HCT116 (cell line): Measurements from ENCODE around the gene DYNLRB1. TPM values are rescaled to one million over a fixed set of nuclear protein-coding genes. Genes with fewer than 3 reads are reported as not detected.

ENCODE experiments used
- ATAC-seq: fragments of 200-7000 bp; cut with Tn5 transposase; 2 replicates; pipeline ENCODE4 v1.9.1; 2020; ENCODE audit warnings: mild to moderate bottlenecking, moderate library complexity
- BruUV-seq: library from RNA; stranded (reverse); fragments of 400-500 nt; replicated peaks from 2 replicates; lab custom pipeline; 2021; lab: Mats Ljungman, UMichigan
- CTCF ChIA-PET: fragments of 300-600 bp; sonication (Branson Sonifier 250); formaldehyde crosslinking; loops from one replicate; lab custom pipeline; 2021; ENCODE audit warnings: antibody characterized with exemption; lab: Charles Lee
- POLR2A ChIA-PET: fragments of 300-600, 350-600 bp; sonication (Branson Sonifier 250); formaldehyde crosslinking; loops from one replicate; lab custom pipeline; 2021; ENCODE audit warnings: antibody characterized with exemption; lab: Charles Lee
- RAD21 ChIA-PET, 2 experiments: fragments of 300-600 bp; sonication (Branson Sonifier 250); formaldehyde crosslinking; loops; one replicate each; lab custom pipeline; 2023; ENCODE audit warnings: low total read pairs in 2 of 2; ENCODE audit not compliant: uncharacterized antibody in 2 of 2, unreplicated experiment in 2 of 2, low non-redundant PET in 1 of 2; lab: Charles Lee
- DNase-seq: peaks from one replicate; pipeline ENCODE4 v3.0.0-alpha.2; 2010; ENCODE audit warnings: low read depth, low spot score
- H2AFZ ChIP-seq: fragments of 200-600 bp; shearing (Covaris generic), sonication (generic); 2 replicates; pipeline ENCODE4 v1.6.1; 2017; ENCODE audit warnings: low read depth, mixed run types, mixed read lengths, antibody characterized with exemption, low read length; ENCODE audit not compliant: poor library complexity, severe bottlenecking
- H3K27ac ChIP-seq: 2 replicates; pipeline ENCODE4 v1.5.1; 2012; ENCODE audit warnings: low read depth, low read length
- H3K27me3 ChIP-seq: fragments of 200-600 bp; sonication (generic); 2 replicates; pipeline ENCODE4 v1.6.1; 2016; ENCODE audit warnings: mixed run types, low read length, mixed read lengths; ENCODE audit not compliant: insufficient read depth
- H3K36me3 ChIP-seq, 2 experiments: fragments of 200-500 bp in 1 of 2; fragments of 200-600 bp in 1 of 2; sonication (Bioruptor generic) in 1 of 2; sonication (generic) in 1 of 2; 2 replicates each; pipeline versions ENCODE4 v1.5.1 to v1.6.1; 2014 to 2016; ENCODE audit warnings: low read length in 2 of 2, inconsistent platforms in 1 of 2, mixed read lengths in 1 of 2, mixed run types in 1 of 2; ENCODE audit not compliant: insufficient read depth in 2 of 2, control insufficient read depth in 1 of 2
- H3K4me1 ChIP-seq, 2 experiments: fragments of 200-600 bp in 1 of 2; sonication (generic) in 1 of 2; 2 replicates each; pipeline versions ENCODE4 v1.5.1 to v1.6.1; 2012 to 2017; ENCODE audit warnings: low read length in 2 of 2, inconsistent platforms in 1 of 2, mild to moderate bottlenecking in 1 of 2, mixed read lengths in 1 of 2, mixed run types in 1 of 2, moderate library complexity in 1 of 2; ENCODE audit not compliant: insufficient read depth in 2 of 2, control insufficient read depth in 1 of 2
- H3K4me2 ChIP-seq: fragments of 200-600 bp; sonication (generic); 2 replicates; pipeline ENCODE4 v1.6.1; 2017; ENCODE audit warnings: mixed run types, low read length, mixed read lengths
- H3K4me3 ChIP-seq, 2 experiments: fragments of 200-600 bp in 1 of 2; sonication (generic) in 1 of 2; replicated peaks in 1 of 2; 2 replicates each; pipeline ENCODE4 v1.5.1; 2011 to 2016; ENCODE audit warnings: low read length in 2 of 2, control low read depth in 1 of 2, low read depth in 1 of 2, mild to moderate bottlenecking in 1 of 2, mixed read lengths in 1 of 2, mixed run types in 1 of 2
- H3K79me2 ChIP-seq: fragments of 200-600 bp; sonication (generic); 2 replicates; pipeline ENCODE4 v1.6.1; 2017; ENCODE audit warnings: mild to moderate bottlenecking, mixed run types, low read length, moderate library complexity, mixed read lengths; ENCODE audit not compliant: insufficient read depth
- H3K9ac ChIP-seq: fragments of 200-600 bp; sonication (generic); 2 replicates; pipeline ENCODE4 v1.6.1; 2016; ENCODE audit warnings: low read length, mixed read lengths
- H3K9me2 ChIP-seq: fragments of 200-600 bp; sonication (generic), shearing (Covaris generic); 2 replicates; pipeline ENCODE4 v1.6.1; 2017; ENCODE audit warnings: mixed run types, mild to moderate bottlenecking, moderate library complexity; ENCODE audit not compliant: insufficient read depth
- H3K9me3 ChIP-seq, 2 experiments: fragments of 200-500 bp in 1 of 2; fragments of 200-600 bp in 1 of 2; sonication (Bioruptor generic) in 1 of 2; sonication (generic) in 1 of 2; 2 replicates each; pipeline ENCODE4 v1.6.1; 2014 to 2017; ENCODE audit warnings: low read length in 2 of 2, mixed read lengths in 2 of 2, inconsistent platforms in 1 of 2, low read depth in 1 of 2, mild to moderate bottlenecking in 1 of 2, mixed run types in 1 of 2, moderate library complexity in 1 of 2; ENCODE audit not compliant: control insufficient read depth in 1 of 2, insufficient read depth in 1 of 2
- H4K20me1 ChIP-seq: fragments of 200-600 bp; sonication (generic), shearing (Covaris generic); 2 replicates; pipeline ENCODE4 v1.6.1; 2017; ENCODE audit warnings: mixed run types, mild to moderate bottlenecking, moderate library complexity; ENCODE audit not compliant: insufficient read depth
- ATF3 ChIP-seq: IDR thresholded peaks from 2 replicates; pipeline ENCODE4 v1.6.1; 2012
- EGR1 ChIP-seq: IDR thresholded peaks from 2 replicates; pipeline ENCODE4 v1.6.1; 2012; ENCODE audit warnings: low read depth
- EZH2 ChIP-seq: fragments of 200-600 bp; sonication (generic); IDR thresholded peaks from 2 replicates; pipeline ENCODE4 v1.6.1; 2017; ENCODE audit warnings: antibody characterized with exemption, mixed run types
- EZH2phosphoT487 ChIP-seq: fragments of 200-600 bp; IDR thresholded peaks from 2 replicates; pipeline ENCODE4 v1.6.1; 2018; ENCODE audit warnings: antibody characterized with exemption, borderline replicate concordance
- FOSL1 ChIP-seq: IDR thresholded peaks from 2 replicates; pipeline ENCODE4 v1.6.1; 2012; ENCODE audit warnings: low read depth
- JUND ChIP-seq: IDR thresholded peaks from 2 replicates; pipeline ENCODE4 v1.6.1; 2012
- MAX ChIP-seq: IDR thresholded peaks from 2 replicates; pipeline ENCODE4 v1.6.1; 2012
- POLR2A ChIP-seq: IDR thresholded peaks from 2 replicates; pipeline ENCODE4 v1.7.0; 2011; ENCODE audit warnings: borderline replicate concordance; ENCODE audit not compliant: insufficient read depth, insufficient read length; ENCODE audit errors: extremely low read depth
- POLR2AphosphoS5 ChIP-seq: IDR thresholded peaks from 2 replicates; pipeline ENCODE4 v1.6.1; 2011; ENCODE audit warnings: mild to moderate bottlenecking, low read depth, low read length, moderate library complexity
- RAD21 ChIP-seq: IDR thresholded peaks from 2 replicates; pipeline ENCODE4 v1.6.1; 2012; ENCODE audit warnings: low read depth, mild to moderate bottlenecking
- REST ChIP-seq: IDR thresholded peaks from 2 replicates; pipeline ENCODE4 v1.6.1; 2012; ENCODE audit warnings: low read depth
- SIN3A ChIP-seq: IDR thresholded peaks from 2 replicates; pipeline ENCODE4 v1.6.1; 2012; ENCODE audit warnings: low read depth
- SP1 ChIP-seq: IDR thresholded peaks from 2 replicates; pipeline ENCODE4 v1.6.1; 2012; ENCODE audit warnings: low read depth
- SRF ChIP-seq: IDR thresholded peaks from 2 replicates; pipeline ENCODE4 v1.6.1; 2012; ENCODE audit warnings: low read depth
- TCF7L2 ChIP-seq: IDR thresholded peaks from 2 replicates; pipeline ENCODE4 v1.7.0; 2011; ENCODE audit warnings: borderline replicate concordance, inconsistent platforms; ENCODE audit not compliant: insufficient read depth, insufficient read length; ENCODE audit errors: extremely low read depth
- YY1 ChIP-seq: IDR thresholded peaks from 2 replicates; pipeline ENCODE4 v1.6.1; 2011; ENCODE audit warnings: low read length, low read depth, moderate library complexity, mild to moderate bottlenecking; ENCODE audit not compliant: insufficient replicate concordance; ENCODE audit errors: extremely low read depth
- ZBTB33 ChIP-seq: IDR thresholded peaks from 2 replicates; pipeline ENCODE4 v1.6.1; 2011; ENCODE audit warnings: mild to moderate bottlenecking, low read length, moderate library complexity; ENCODE audit not compliant: insufficient replicate concordance; ENCODE audit errors: extremely low read depth
- ZFX ChIP-seq: fragments of 450-650 bp; IDR thresholded peaks from 2 replicates; pipeline ENCODE4 v1.6.1; 2017
- ZNF274 ChIP-seq: fragments of 200-500 bp; sonication (Bioruptor generic); IDR thresholded peaks from 2 replicates; pipeline ENCODE4 v1.6.1; 2014; ENCODE audit warnings: mild to moderate bottlenecking, low read depth, low read length, inconsistent platforms
- intact Hi-C: fragments of 100-400 bp; cut with micrococcal nuclease; formaldehyde crosslinking; loops from 2 replicates; pipeline ENCODE4 v1.10.0; 2022
- total RNA-seq: library from RNA; stranded (reverse); gene quantifications from one replicate; pipeline ENCODE4 v1.2.1, GENCODE V29; 2021; ENCODE audit not compliant: unreplicated experiment

DYNLRB1 gene
- total RNA-seq, 1 experiment from 2014 or later = 106 TPM

- no peak for TF ChIP-seq EGR1
Observed at GRCh38 chr20:34495307-34495706, 20.9 kb upstream of the DYNLRB1 start (continued).

GRCh38 chr20:34495916-34496315 lies 20.3 kb upstream of the DYNLRB1 start:
- ChIA-PET POLR2A (no interaction called here), CTCF (no interaction called here)

More at GRCh38 chr20:34495916-34496315, 20.3 kb upstream of the DYNLRB1 start:
- Histone ChIP-seq H3K4me1 (peaks cover 0 to 7% of the 10 kb centered on the region in 2 experiments; a peak in 2 of 4 replicates), H3K9me3 (no peaks in the 10 kb centered on the region), H3K36me3 (peaks cover 9 to 35% of the 10 kb centered on the region in 2 experiments; a peak in 3 of 4 replicates), H3K27me3 (no peaks in the 10 kb centered on the region), H3K9ac (no peak overlapping the region), H3K4me2 (no peak overlapping the region), H4K20me1 (peaks cover 2% of the 10 kb centered on the region; the same call in 1 of the 2 replicates), H3K9me2 (no peaks in the 10 kb centered on the region), H3K79me2 (peaks cover 39% of the 10 kb centered on the region), H3K4me3 (no peak overlapping the region), H2AFZ (no peak overlapping the region), H3K27ac (no peak overlapping the region)
- no TSS peak for BruUV-seq
- intact Hi-C loops = no loop called here
- DNase-seq (no peak), ATAC-seq (no peak)
- TF ChIP-seq RAD21 (no peak), MAX (no peak), EZH2 (no peak), ZFX (no peak), SIN3A (no peak), ZNF274 (no peak), EGR1 (no peak), REST (no peak), POLR2AphosphoS5 (no peak), ZBTB33 (no peak), EZH2phosphoT487 (no peak), POLR2A (no peak), SRF (no peak), JUND (no peak), SP1 (no peak), FOSL1 (no peak), YY1 (no peak), ATF3 (no peak), TCF7L2 (no peak)
- RAD21 ChIA-PET = no interaction called here
